NCI-H510A treated with DMSO at 0.1 percent for 48 hours (cell line): ENCODE data around the gene TMEM151B.
A peak's percentile ranks its signal among the peaks of the same experiment; 100 is the strongest.

ENCODE experiments used
- DNase-seq: peaks from one replicate; lab custom pipeline; 2025; lab: John Stamatoyannopoulos, UW

The TMEM151B gene

DNA sequence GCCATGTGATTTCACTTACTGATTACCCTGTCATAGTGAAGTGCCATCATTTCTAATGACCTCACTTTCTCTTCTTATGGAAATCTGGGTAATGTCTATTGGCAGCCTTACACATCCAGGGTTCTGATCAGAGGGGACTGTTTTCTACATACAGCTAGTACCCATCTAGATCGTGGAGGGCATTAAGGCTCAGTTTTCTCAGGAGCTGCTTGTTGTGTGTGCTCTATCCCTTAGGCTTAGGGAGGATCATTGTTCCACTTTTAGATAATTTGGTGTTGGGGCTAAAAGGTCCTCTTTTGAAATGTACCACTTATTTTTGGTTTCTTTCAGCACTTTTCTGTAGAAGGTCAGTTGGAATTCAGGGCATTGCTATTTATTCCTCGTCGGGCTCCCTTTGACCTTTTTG lies 19.5 kb upstream of the TMEM151B start:
- no peak for DNase-seq

DNA sequence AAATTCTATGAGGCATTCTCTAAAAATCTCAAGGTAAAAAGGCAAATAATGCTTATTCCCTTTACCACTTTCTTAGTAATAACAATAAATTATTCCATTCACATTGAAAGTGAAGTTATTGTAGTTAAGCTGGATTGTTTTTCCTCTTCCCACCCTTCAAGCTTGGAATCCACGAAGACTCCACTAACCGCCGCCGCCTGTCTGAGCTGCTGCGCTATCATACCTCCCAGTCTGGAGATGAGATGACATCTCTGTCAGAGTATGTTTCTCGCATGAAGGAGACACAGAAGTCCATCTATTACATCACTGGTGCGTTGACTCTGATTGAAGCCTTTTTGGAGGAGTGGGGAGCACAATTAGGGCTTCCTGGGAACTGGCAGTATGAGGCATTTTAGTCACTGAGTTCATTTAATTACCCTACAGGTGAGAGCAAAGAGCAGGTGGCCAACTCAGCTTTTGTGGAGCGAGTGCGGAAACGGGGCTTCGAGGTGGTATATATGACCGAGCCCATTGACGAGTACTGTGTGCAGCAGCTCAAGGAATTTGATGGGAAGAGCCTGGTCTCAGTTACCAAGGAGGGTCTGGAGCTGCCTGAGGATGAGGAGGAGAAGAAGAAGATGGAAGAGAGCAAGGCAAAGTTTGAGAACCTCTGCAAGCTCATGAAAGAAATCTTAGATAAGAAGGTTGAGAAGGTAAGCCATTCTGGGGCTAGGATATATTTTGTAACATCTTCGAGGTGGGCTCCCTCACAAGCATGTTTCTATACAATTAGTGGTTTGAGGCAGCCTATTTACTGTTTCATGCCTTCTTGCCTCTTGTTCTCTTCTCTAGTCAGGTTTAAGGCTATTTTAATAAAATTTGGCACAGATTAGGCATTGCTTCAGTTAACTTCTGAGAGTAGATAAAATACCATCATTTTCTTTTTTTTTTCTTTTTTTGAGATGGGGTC lies 18.4 kb upstream of the TMEM151B start:
- no peak for DNase-seq

DNA sequence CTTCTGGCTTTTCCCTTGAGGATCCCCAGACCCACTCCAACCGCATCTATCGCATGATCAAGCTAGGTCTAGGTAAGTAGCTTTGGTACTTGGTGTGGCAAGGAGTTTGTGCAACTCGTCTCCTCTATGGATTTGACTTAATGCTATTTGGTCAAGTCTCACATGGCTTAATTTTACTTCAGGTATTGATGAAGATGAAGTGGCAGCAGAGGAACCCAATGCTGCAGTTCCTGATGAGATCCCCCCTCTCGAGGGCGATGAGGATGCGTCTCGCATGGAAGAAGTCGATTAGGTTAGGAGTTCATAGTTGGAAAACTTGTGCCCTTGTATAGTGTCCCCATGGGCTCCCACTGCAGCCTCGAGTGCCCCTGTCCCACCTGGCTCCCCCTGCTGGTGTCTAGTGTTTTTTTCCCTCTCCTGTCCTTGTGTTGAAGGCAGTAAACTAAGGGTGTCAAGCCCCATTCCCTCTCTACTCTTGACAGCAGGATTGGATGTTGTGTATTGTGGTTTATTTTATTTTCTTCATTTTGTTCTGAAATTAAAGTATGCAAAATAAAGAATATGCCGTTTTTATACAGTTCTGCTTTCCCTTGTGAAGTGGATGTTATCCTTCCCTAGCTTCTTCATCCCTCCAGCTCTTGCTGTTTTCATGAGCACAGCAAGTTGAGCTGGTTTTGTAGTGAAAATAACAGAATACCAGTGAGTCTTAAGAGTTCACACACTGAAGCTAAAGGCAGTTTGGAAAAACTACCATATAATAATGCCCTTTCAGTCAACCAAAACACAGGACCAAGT lies 16.7 kb upstream of the TMEM151B start:
- DNase-seq: peak; percentile 54

DNA sequence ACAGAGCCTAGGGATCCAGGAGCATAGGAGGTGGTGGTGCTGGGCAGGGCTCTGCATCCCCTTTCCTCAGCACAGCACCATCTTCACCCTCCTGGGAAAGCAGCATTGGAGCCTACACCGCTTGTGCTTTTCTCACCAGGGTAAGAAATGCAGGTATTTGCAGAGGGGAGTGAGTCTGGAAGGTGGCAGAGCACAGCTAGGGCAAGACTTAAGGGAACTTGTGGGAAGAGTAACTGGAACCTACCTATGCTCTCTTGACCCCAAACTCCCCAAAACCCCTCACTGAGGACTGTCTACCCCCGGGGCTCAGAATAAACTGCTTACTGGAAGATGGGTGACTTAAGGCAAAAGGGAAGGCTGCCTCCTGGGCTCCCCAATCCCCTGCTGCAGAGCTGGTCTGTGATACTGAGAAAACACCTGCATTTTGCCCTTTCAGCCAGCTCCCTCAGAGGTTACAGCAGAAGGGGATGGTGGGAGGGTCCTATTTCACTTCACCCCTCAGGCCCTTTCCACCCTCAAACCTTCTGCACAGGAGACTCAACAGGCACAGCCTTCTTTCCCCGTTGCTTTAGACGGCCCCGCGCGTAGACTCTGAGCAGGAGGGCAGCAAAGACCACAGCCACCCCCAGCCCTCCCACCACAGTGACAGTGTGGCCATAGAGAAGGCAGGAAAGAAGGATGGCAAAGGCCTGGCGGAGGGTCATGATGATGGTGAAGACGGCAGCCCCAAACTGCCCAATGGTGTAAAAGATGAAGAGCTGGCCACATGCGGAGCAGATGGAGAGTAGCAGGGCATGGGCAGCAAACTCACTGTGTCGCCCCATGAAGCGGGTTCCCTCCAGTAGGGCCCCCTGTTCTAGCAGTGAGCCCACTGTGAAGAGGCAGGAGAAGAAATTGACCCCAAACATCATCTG lies 15.8 kb upstream of the TMEM151B start:
- no peak for DNase-seq

DNA sequence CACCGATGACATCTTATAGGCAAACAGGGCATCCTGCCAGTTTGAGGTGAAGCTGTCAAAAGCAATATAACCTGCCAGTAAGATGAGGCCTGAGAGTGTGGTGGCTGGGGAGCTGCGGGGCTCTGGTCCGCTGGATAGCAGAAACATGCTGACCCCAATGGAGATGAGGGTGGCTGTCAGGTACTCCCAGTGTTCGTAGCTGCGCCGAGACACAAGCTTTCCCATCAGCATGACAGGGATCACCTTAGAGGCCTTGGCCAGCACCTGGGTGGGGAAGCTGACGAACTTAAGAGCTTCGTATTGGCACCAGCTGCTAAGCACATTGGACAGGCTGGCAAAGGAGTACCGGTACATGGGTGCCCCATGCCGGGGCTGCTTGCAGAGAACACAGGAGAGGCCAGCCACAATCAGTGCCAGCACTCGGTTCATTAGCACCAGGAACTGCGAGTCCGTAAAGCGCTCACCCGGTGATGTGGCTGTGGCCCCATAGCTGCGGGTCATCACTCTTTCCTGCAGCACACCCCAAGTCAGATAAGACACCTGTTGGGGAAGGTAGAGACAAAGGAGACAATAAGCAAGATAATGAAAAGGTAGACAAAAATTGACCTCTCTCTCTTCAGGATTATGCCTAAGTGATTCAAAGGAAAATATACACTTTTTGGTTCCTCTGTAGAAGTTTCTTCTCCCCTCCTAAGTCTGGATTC lies 15.0 kb upstream of the TMEM151B start:
- no peak for DNase-seq

DNA sequence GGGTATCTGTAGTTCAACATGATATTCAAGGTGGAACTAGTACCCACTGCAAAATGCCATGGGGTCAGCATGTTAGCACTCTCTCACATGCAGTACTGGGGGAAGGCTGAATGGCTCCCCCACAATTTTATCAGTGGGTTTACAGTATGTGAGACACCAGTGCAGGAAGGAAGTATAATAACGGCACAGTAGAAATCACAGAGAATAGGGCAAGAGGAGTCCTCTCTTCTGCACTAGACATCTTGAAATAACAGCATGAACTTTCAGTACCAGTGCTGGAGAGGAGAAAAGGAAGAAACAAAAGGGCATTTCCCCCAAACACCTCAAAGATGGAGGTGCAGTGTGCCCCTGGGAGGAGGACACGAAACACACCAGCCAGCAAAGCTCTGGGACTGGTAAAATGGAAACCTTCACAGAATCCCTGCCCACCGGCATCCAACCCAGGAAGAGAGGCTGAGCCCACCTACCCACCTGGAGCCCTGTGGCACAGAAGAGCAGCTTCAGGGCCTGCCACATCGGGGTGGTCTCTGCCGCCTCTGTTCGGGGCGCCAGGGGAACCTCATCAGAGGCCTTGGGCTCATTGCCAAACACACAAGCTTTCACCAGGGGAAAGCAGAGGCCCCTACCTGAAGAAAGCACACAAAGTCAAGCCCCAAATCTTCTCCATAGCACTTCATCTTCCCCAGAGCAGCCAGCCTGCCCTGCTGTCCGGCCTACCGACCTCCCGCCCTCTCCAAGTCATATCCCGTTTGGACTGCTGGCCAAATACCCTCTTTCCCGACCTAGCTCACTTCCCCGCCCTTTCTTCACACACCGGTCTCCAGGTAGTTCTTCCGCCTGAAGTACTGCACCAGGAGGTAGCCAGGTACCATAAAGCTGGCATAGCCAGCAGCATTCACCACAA lies 14.1 kb upstream of the TMEM151B start:
- peak; percentile 66 for DNase-seq

GRCh38 chr6:44256775-44257024 lies 13.6 kb upstream of the TMEM151B start:
- DNase-seq: no peak

GRCh38 chr6:44257025-44257752 lies 13.1 kb upstream of the TMEM151B start, which contains the start of gene SLC35B2:
TSS of gene SLC35B2 (minus strand) at chr6:44257528. CDS start at chr6:44257410, 118 bp downstream.
- DNase-seq: peak; percentile 77

- DNase-seq: no peak
Measured at GRCh38 chr6:44257753-44258324, 12.4 kb upstream of the TMEM151B start.

DNA sequence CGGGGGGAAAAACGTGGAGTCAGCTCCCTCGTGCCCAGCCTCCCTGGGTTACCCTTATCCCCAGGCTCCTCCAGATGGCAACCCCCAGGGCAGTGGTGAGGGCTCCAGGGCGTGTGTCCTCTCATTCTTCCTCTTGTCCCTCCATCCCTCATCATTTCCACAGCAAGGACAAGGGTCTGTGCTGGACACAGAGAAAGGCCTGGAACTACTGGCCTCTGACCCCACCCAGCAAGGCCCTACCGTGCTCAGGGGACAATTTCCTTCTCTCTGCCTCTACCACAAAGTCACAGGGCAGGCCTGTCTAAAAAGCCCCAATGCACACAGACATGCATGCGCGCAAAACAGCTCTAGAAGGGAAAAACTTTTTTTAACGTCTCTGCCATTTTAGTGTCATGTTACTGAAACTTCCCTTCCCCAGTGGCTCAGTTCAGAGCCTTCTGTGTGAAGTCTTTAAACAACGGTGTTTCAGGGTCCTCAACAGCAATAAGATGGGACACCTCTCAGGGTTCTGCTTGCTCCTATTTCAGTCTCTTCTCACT lies 11.9 kb upstream of the TMEM151B start:
- DNase-seq: no peak

DNA sequence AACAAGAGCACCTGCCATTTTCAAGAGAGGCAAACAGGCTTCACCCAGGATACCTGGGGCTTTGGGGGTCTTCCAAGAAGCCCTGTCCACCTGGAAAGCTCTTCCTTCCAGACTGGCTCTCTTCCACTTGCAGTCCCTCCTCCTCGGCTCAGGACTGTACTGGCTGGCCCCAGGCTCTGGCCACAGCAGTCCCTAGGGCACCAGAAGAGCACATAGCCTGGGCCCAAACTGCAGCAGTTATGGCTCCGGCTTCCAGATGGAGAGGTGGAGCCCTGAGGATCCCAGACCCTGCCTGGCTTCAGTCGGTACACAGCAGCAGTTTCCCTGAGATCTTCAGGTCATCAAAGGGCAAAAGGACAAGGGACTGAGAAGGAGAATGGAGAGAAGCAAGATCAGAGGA lies 11.3 kb upstream of the TMEM151B start:
- no peak for DNase-seq

GRCh38 chr6:44260011-44260410 lies 10.2 kb upstream of the TMEM151B start:
- no peak for DNase-seq

GRCh38 chr6:44260451-44261297 lies 9.6 kb upstream of the TMEM151B start:
- no peak for DNase-seq

DNA sequence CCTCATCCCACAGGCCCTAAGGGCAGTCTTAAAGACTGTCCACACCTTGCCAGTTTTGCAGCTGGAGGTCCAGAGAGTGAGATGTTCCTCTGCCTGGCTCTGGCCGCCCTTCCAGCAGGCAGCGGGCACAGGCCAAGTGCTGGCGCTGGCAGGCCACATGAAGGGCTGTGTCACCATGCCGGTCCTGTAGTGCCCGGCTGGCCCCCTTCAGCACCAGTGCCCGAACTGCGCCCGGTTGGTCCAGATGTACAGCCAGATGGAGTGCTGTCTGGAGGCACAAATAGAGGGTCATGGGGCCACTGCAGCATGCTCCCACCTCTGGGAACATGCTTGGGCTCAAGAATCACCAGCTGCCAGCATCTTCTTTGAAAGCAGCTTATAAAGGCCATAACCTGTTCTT lies 8.7 kb upstream of the TMEM151B start:
- DNase-seq: no peak

DNA sequence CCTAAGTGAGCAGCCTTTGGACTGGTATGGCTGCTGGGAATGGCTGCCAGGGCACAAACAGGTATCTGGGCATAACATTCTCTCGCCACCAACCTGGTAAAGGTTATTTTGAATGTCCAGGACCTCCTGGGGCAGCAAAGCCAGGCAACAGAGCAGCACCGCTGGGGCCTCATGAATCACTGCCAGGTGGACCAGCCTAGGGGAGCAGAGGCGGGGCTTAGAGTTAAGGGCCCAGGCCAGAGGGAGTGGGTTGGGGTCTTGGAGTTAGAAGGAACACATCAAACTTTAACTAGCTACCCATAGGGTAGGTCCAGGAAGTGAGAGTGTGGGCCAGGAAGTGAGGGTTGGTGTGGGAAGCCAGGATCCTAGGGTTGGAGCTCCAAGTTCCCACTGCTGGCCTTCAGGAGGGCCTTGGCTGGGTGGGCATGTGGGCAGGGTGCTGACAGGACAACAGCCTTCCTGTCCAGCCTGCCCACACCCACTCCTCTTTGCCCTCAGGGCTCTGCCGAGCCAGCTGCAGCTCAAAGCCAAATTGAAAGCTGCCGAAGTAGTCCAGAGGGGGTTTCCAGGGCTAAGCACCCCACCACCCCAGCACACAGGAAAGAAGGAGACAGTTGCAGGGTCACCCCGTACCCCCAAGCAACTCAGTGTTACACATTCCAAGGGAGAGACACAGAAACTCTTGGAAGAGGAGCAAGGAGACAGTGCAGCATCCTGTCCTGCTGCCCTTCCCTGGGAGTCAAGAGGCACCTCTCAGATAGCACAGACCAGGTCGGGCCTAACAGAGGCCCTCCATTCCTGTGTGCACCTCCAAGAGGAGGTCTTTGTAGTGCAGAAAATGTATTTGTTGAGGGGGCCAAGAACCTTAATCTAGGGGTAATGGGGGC lies 7.5 kb upstream of the TMEM151B start:
- DNase-seq: no peak

GRCh38 chr6:44263354-44264100 lies 6.7 kb upstream of the TMEM151B start:
- no peak for DNase-seq
